HEK293 (cell line): ENCODE results near the gene ARHGAP27.

Experiments used
- ELK4 ChIP-seq: IDR thresholded peaks from 2 replicates; pipeline ENCODE4 v1.6.1; 2011; ENCODE audit warnings: mild to moderate bottlenecking, low read depth, low read length, borderline replicate concordance
- PRDM4 ChIP-seq: fragments of 450-650 bp; formaldehyde crosslinking; IDR thresholded peaks from 2 replicates; pipeline ENCODE4 v1.5.1; 2017; ENCODE audit warnings: missing biosample characterization, missing genetic modification characterization
- PRDM6 ChIP-seq: fragments of 450-650 bp; formaldehyde crosslinking; IDR thresholded peaks from 2 replicates; pipeline ENCODE4 v1.5.1; 2017; ENCODE audit warnings: missing biosample characterization, missing genetic modification characterization
- SCRT1 ChIP-seq: fragments of 450-650 bp; formaldehyde crosslinking; IDR thresholded peaks from 2 replicates; pipeline ENCODE4 v1.5.1; 2016; ENCODE audit warnings: missing biosample characterization, missing genetic modification characterization, borderline replicate concordance
- TSHZ1 ChIP-seq: fragments of 450-650 bp; formaldehyde crosslinking; IDR thresholded peaks from 2 replicates; pipeline ENCODE4 v1.5.1; 2016; ENCODE audit warnings: missing biosample characterization, missing genetic modification characterization, borderline replicate concordance
- ZBTB1 ChIP-seq: fragments of 450-650 bp; formaldehyde crosslinking; IDR thresholded peaks from 2 replicates; pipeline ENCODE4 v1.5.1; 2016; ENCODE audit warnings: missing biosample characterization, missing genetic modification characterization
- ZBTB49 ChIP-seq: fragments of 450-650 bp; formaldehyde crosslinking; IDR thresholded peaks from 2 replicates; pipeline ENCODE4 v1.5.1; 2016; ENCODE audit warnings: missing biosample characterization, missing genetic modification characterization, low read depth
- ZBTB6 ChIP-seq: fragments of 450-650 bp; formaldehyde crosslinking; IDR thresholded peaks from 2 replicates; pipeline ENCODE4 v1.5.1; 2017; ENCODE audit warnings: missing biosample characterization, missing genetic modification characterization
- ZBTB7A ChIP-seq: fragments of 450-650 bp; formaldehyde crosslinking; IDR thresholded peaks from 2 replicates; pipeline ENCODE4 v1.5.1; 2016; ENCODE audit warnings: low read depth, missing biosample characterization, missing genetic modification characterization
- ZBTB8A ChIP-seq: fragments of 450-650 bp; formaldehyde crosslinking; IDR thresholded peaks from 2 replicates; pipeline ENCODE4 v1.5.1; 2016; ENCODE audit warnings: missing biosample characterization, missing genetic modification characterization
- ZNF211 ChIP-seq: fragments of 450-650 bp; formaldehyde crosslinking; IDR thresholded peaks from 2 replicates; pipeline ENCODE4 v1.5.1; 2016; ENCODE audit warnings: low read depth, missing biosample characterization, missing genetic modification characterization
- ZNF274 ChIP-seq, 2 experiments: fragments of 200-500 bp in 1 of 2; fragments of 450-650 bp in 1 of 2; sonication (Bioruptor generic) in 1 of 2; formaldehyde crosslinking in 1 of 2; IDR thresholded peaks; 2 replicates each; pipeline versions ENCODE4 v1.5.1 to v1.6.1; 2014 to 2016; ENCODE audit warnings: borderline replicate concordance in 1 of 2, inconsistent platforms in 1 of 2, low read length in 1 of 2, missing biosample characterization in 1 of 2, missing genetic modification characterization in 1 of 2
- ZNF341 ChIP-seq: fragments of 450-650 bp; formaldehyde crosslinking; IDR thresholded peaks from 2 replicates; pipeline ENCODE4; 2016; ENCODE audit warnings: low read depth, missing biosample characterization, missing genetic modification characterization
- ZNF37A ChIP-seq: fragments of 450-650 bp; IDR thresholded peaks from 2 replicates; pipeline ENCODE4 v1.5.1; 2018; ENCODE audit warnings: missing biosample characterization, missing genetic modification characterization
- ZNF426 ChIP-seq: fragments of 450-650 bp; formaldehyde crosslinking; IDR thresholded peaks from 2 replicates; pipeline ENCODE4 v1.5.1; 2017; ENCODE audit warnings: missing biosample characterization, missing genetic modification characterization, mild to moderate bottlenecking, inconsistent platforms, moderate library complexity
- ZNF501 ChIP-seq: fragments of 450-650 bp; formaldehyde crosslinking; IDR thresholded peaks from 2 replicates; pipeline ENCODE4 v1.5.1; 2016; ENCODE audit warnings: missing biosample characterization, missing genetic modification characterization
- ZNF600 ChIP-seq: fragments of 450-650 bp; formaldehyde crosslinking; IDR thresholded peaks from 2 replicates; pipeline ENCODE4 v1.5.1; 2016; ENCODE audit warnings: missing biosample characterization, missing genetic modification characterization
- ZNF629 ChIP-seq: fragments of 450-650 bp; formaldehyde crosslinking; IDR thresholded peaks from 2 replicates; pipeline ENCODE4 v1.5.1; 2017; ENCODE audit warnings: missing biosample characterization, missing genetic modification characterization
- ZNF639 ChIP-seq: fragments of 450-650 bp; formaldehyde crosslinking; IDR thresholded peaks from 2 replicates; pipeline ENCODE4 v1.5.1; 2016; ENCODE audit warnings: missing biosample characterization, missing genetic modification characterization
- ZNF692 ChIP-seq: fragments of 450-650 bp; formaldehyde crosslinking; IDR thresholded peaks from 2 replicates; pipeline ENCODE4 v1.5.1; 2016; ENCODE audit warnings: missing biosample characterization, missing genetic modification characterization
- ZNF777 ChIP-seq: fragments of 450-650 bp; formaldehyde crosslinking; IDR thresholded peaks from 2 replicates; pipeline ENCODE4 v1.5.1; 2017; ENCODE audit warnings: missing biosample characterization, missing genetic modification characterization, borderline replicate concordance
- ZXDB ChIP-seq: fragments of 450-650 bp; formaldehyde crosslinking; IDR thresholded peaks from 2 replicates; pipeline ENCODE4 v1.5.1; 2016; ENCODE audit warnings: missing biosample characterization, missing genetic modification characterization

The ARHGAP27 gene

GRCh38 chr17:45385331-45385997 lies 47.2 kb downstream of the ARHGAP27 start (continued):
- TF ChIP-seq ZBTB6 (tag by site-specific recombination): no peak
- no peak for TF ChIP-seq ZNF274 (IDR thresholded peaks at IDR 0.05; ENCODE audit: low read length)
- no peak for TF ChIP-seq ZNF274 (tag by site-specific recombination; IDR thresholded peaks at IDR 0.05; ENCODE audit: borderline replicate concordance)
- TF ChIP-seq SCRT1 (tag by site-specific recombination): no peak
- TF ChIP-seq ZNF426 (tag by site-specific recombination): no peak
- 0 out of 2 replicates have a peak, but pooled peaks have one; percentile 6 for TF ChIP-seq TSHZ1
- no peak for TF ChIP-seq ZNF777 (tag by site-specific recombination)
- TF ChIP-seq ZNF692: no peak; the same call in 1 of the 2 replicates
- TF ChIP-seq ZNF629 (tag by site-specific recombination): peak; percentile 35
- no peak for TF ChIP-seq ELK4
- TF ChIP-seq ZNF639 (tag by site-specific recombination): 0 out of 2 replicates have a peak, but pooled peaks have one; percentile 53
- no peak for TF ChIP-seq ZXDB
- no peak for TF ChIP-seq PRDM4 (tag by site-specific recombination)
- peak; percentile 59 for TF ChIP-seq ZNF600 (tag by site-specific recombination)
- TF ChIP-seq ZNF341 (tag by site-specific recombination): peak; percentile 30; the same call in 1 of the 2 replicates
- TF ChIP-seq ZBTB7A (tag by site-specific recombination): no peak
- TF ChIP-seq PRDM6 (tag by site-specific recombination): no peak
- peak; percentile 86 for TF ChIP-seq ZBTB8A (tag by site-specific recombination)
- no peak for TF ChIP-seq ZNF37A (tag by site-specific recombination)
- TF ChIP-seq ZNF211 (tag by site-specific recombination): no peak
- TF ChIP-seq ZNF501 (tag by site-specific recombination): peak; percentile 49; the same call in 1 of the 2 replicates
- no peak for TF ChIP-seq ZBTB49 (tag by site-specific recombination)
- no peak for TF ChIP-seq ZBTB1 (tag by site-specific recombination)
